CD8-positive, alpha-beta memory T cell (primary cell): Measurements from ENCODE around the gene SBNO2. TPM values are rescaled to one million over a fixed set of nuclear protein-coding genes. Genes with fewer than 3 reads are reported as not detected.

Experiments
- CTCF ChIA-PET: fragments of 350-600 bp; sonication (Branson Sonifier 250); formaldehyde crosslinking; loops from one replicate; lab custom pipeline; 2021; ENCODE audit warnings: antibody characterized with exemption; lab: Charles Lee
- POLR2A ChIA-PET: fragments of 350-600 bp; sonication (Branson Sonifier 250); formaldehyde crosslinking; loops from one replicate; lab custom pipeline; 2021; ENCODE audit warnings: antibody characterized with exemption; lab: Charles Lee
- DNase-seq, 5 donors: peaks; one replicate each; pipeline versions ENCODE4 v3.0.0 to v3.0.0-alpha.2; 2020 to 2022; ENCODE audit warnings: mixed read lengths in 1 of 5
- H3K27ac ChIP-seq: one replicate; pipeline ENCODE4 v1.7.0; 2013; ENCODE audit warnings: low read depth, mild to moderate bottlenecking, low read length, moderate library complexity
- H3K27me3 ChIP-seq: 2 replicates; pipeline ENCODE4 v1.7.0; 2013; ENCODE audit warnings: low read length, mild to moderate bottlenecking; ENCODE audit not compliant: insufficient read depth, poor library complexity, severe bottlenecking
- H3K36me3 ChIP-seq: 2 replicates; pipeline ENCODE4 v1.7.0; 2013; ENCODE audit warnings: mild to moderate bottlenecking, low read length, moderate library complexity; ENCODE audit not compliant: insufficient read depth
- H3K4me1 ChIP-seq: 2 replicates; pipeline ENCODE4 v1.7.0; 2013; ENCODE audit warnings: mild to moderate bottlenecking, low read length, moderate library complexity; ENCODE audit not compliant: insufficient read depth
- H3K4me3 ChIP-seq: 2 replicates; pipeline ENCODE4 v1.7.0; 2013; ENCODE audit warnings: mild to moderate bottlenecking, low read length
- H3K9me3 ChIP-seq: 2 replicates; pipeline ENCODE4 v1.7.0; 2013; ENCODE audit warnings: mild to moderate bottlenecking, low read length
- H3K27ac Mint-ChIP-seq, 8 donors: one replicate each; pipeline ENCODE4 v1.8.0; 2020 to 2021; ENCODE audit warnings: mixed read lengths in 8 of 8, mild to moderate bottlenecking in 6 of 8, inconsistent platforms in 3 of 8, moderate library complexity in 3 of 8
- H3K27me3 Mint-ChIP-seq, 2 donors: one replicate each; pipeline ENCODE4 v1.8.0; 2020 to 2021; ENCODE audit warnings: mixed read lengths in 2 of 2, mild to moderate bottlenecking in 1 of 2, moderate library complexity in 1 of 2
- H3K36me3 Mint-ChIP-seq, 3 donors: one replicate each; pipeline ENCODE4 v1.8.0; 2020 to 2021; ENCODE audit warnings: mixed read lengths in 3 of 3, inconsistent platforms in 1 of 3, mild to moderate bottlenecking in 1 of 3
- H3K4me1 Mint-ChIP-seq, 3 donors: one replicate each; pipeline ENCODE4 v1.8.0; 2020 to 2021; ENCODE audit warnings: mixed read lengths in 3 of 3, inconsistent platforms in 1 of 3, mild to moderate bottlenecking in 1 of 3
- H3K4me3 Mint-ChIP-seq, 7 donors: one replicate each; pipeline ENCODE4 v1.8.0; 2020 to 2021; ENCODE audit warnings: mixed read lengths in 7 of 7, mild to moderate bottlenecking in 6 of 7, moderate library complexity in 4 of 7, inconsistent platforms in 2 of 7
- H3K9me3 Mint-ChIP-seq, 5 donors: one replicate each; pipeline ENCODE4 v1.8.0; 2020 to 2022; ENCODE audit warnings: mixed read lengths in 5 of 5, mild to moderate bottlenecking in 3 of 5, moderate library complexity in 2 of 5, inconsistent platforms in 1 of 5
- polyA plus RNA-seq: library from polyadenylated mRNA; unstranded; fragments of 300-500 nt; fragmentation: Illumina TruSeq; gene quantifications from one replicate; pipeline ENCODE4 v1.2.3, GENCODE V29; 2021
- total RNA-seq, 2 experiments: library from RNA; stranded (reverse); gene quantifications; one replicate each; pipeline ENCODE4 v1.2.3, GENCODE V29; 2021

The SBNO2 gene
- total and polyA plus RNA-seq, 3 experiments from 2014 or later = 4.3 to 61.0 (median 59.0) TPM

GRCh38 chr19:1089891-1090290 lies 84.2 kb downstream of the SBNO2 start:
- Mint-ChIP-seq H3K9me3 (no peaks in the 10 kb centered on the region), H3K27ac (peak overlapping the region in 7 of 8 donors; percentile 29 to 80 (median 70)), H3K36me3 (peaks cover 0 to 66% (median 0%) of the 10 kb centered on the region in 3 donors), H3K4me3 (peak overlapping the region in 3 of 7 donors; percentile 29 to 74 (median 48)), H3K4me1 (peaks cover 40 to 74% (median 41%) of the 10 kb centered on the region in 3 donors), H3K27me3 (peaks cover 0 to 5% of the 10 kb centered on the region in 2 donors)
- Histone ChIP-seq H3K27me3 (no peaks in the 10 kb centered on the region), H3K4me1 (peaks cover 54% of the 10 kb centered on the region), H3K4me3 (no peak overlapping the region), H3K36me3 (peaks cover 28% of the 10 kb centered on the region), H3K9me3 (no peaks in the 10 kb centered on the region), H3K27ac (no peak overlapping the region)
- DNase-seq = peak; percentile 46 to 86 (median 69)
- ChIA-PET CTCF (interaction anchor here (0.7 to 18.7 kb wide), 10 partner anchors 12 to 105 kb away, joined by 3 to 264 read pairs (median 5); partner anchors contain the start of genes ABCA7, ARHGAP45 and CNN2), POLR2A (interaction anchor here (0.5 to 18.2 kb wide), 10 partner anchors 8 to 103 kb away, joined by 3 to 737 read pairs (median 16); partner anchors contain the start of genes ABCA7, ARHGAP45, CNN2 and RNU6-2)

- H3K4me1 ChIP-seq = peaks cover 54% of the 10 kb centered on the region
- H3K27ac ChIP-seq = no peak overlapping the region
- DNase-seq = peak in 1 of 5 donors; percentile 44
- peaks cover 0 to 68% (median 0%) of the 10 kb centered on the region in 3 donors for H3K36me3 Mint-ChIP-seq
- H3K36me3 ChIP-seq = peaks cover 34% of the 10 kb centered on the region
- POLR2A ChIA-PET = interaction anchor here (0.6 to 18.2 kb wide), 13 partner anchors 8 to 156 kb away, joined by 3 to 737 read pairs (median 6); partner anchors contain the start of genes ABCA7, ARHGAP45, CNN2 and RNU6-2
- H3K4me3 Mint-ChIP-seq = peak overlapping the region in 1 of 7 donors; percentile 74
- H3K9me3 ChIP-seq = no peaks in the 10 kb centered on the region
- H3K9me3 Mint-ChIP-seq = no peaks in the 10 kb centered on the region
- CTCF ChIA-PET = interaction anchor here (0.7 to 18.7 kb wide), 9 partner anchors 12 to 105 kb away, joined by 3 to 264 read pairs (median 5); partner anchors contain the start of genes ABCA7, ARHGAP45 and CNN2
- H3K27me3 ChIP-seq = no peaks in the 10 kb centered on the region
- peak overlapping the region in 5 of 8 donors; percentile 29 to 80 (median 47) for H3K27ac Mint-ChIP-seq
- peaks cover 0 to 5% of the 10 kb centered on the region in 2 donors for H3K27me3 Mint-ChIP-seq
- no peak overlapping the region for H3K4me3 ChIP-seq
- peaks cover 37 to 72% (median 44%) of the 10 kb centered on the region in 3 donors for H3K4me1 Mint-ChIP-seq
Observed at GRCh38 chr19:1089126-1089771, 84.8 kb downstream of the SBNO2 start.

- CTCF ChIA-PET = interaction anchor here (0.8 to 18.7 kb wide), 9 partner anchors 13 to 106 kb away, joined by 3 to 264 read pairs (median 5); partner anchors contain the start of genes ABCA7 and ARHGAP45
- H3K36me3 Mint-ChIP-seq = peaks cover 0 to 73% (median 0%) of the 10 kb centered on the region in 3 donors
- POLR2A ChIA-PET = interaction anchor here (0.8 to 18.2 kb wide), 17 partner anchors 14 to 181 kb away, joined by 3 to 737 read pairs (median 6); partner anchors contain the start of genes ABCA7, ARHGAP45, CIRBP and CNN2
- Histone ChIP-seq H3K36me3 (peaks cover 42% of the 10 kb centered on the region), H3K27ac (peak overlapping the region; percentile 24), H3K4me1 (peaks cover 54% of the 10 kb centered on the region), H3K9me3 (no peaks in the 10 kb centered on the region), H3K4me3 (no peak overlapping the region), H3K27me3 (no peaks in the 10 kb centered on the region)
- peak overlapping the region in 5 of 7 donors; percentile 34 to 74 (median 48) for H3K4me3 Mint-ChIP-seq
- DNase-seq = peak in 1 of 5 donors; percentile 62
- H3K27ac Mint-ChIP-seq = peak overlapping the region in 7 of 8 donors; percentile 7 to 97 (median 91)
- no peaks in the 10 kb centered on the region for H3K9me3 Mint-ChIP-seq
- H3K27me3 Mint-ChIP-seq = peaks cover 0 to 5% of the 10 kb centered on the region in 2 donors
- peaks cover 36 to 71% (median 46%) of the 10 kb centered on the region in 3 donors for H3K4me1 Mint-ChIP-seq
Observed at GRCh38 chr19:1088416-1089010, 85.6 kb downstream of the SBNO2 start.

- Histone ChIP-seq H3K4me3 (peak overlapping the region; percentile 14), H3K9me3 (no peaks in the 10 kb centered on the region), H3K27ac (peak overlapping the region; percentile 27), H3K36me3 (peaks cover 48% of the 10 kb centered on the region), H3K27me3 (no peaks in the 10 kb centered on the region), H3K4me1 (peaks cover 55% of the 10 kb centered on the region)
- Mint-ChIP-seq H3K4me3 (peak overlapping the region; percentile 15 to 74 (median 48)), H3K27ac (peak overlapping the region; percentile 70 to 97 (median 90)), H3K4me1 (peaks cover 31 to 67% (median 42%) of the 10 kb centered on the region in 3 donors), H3K9me3 (no peaks in the 10 kb centered on the region), H3K27me3 (peaks cover 0 to 5% of the 10 kb centered on the region in 2 donors), H3K36me3 (peaks cover 0 to 71% (median 0%) of the 10 kb centered on the region in 3 donors)
- DNase-seq = peak in 2 of 5 donors; percentile 71
- ChIA-PET CTCF (interaction anchor here (0.8 to 18.7 kb wide), 9 partner anchors 12 to 106 kb away, joined by 3 to 264 read pairs (median 4); partner anchors contain the start of gene ARHGAP45), POLR2A (interaction anchor here (0.8 to 18.2 kb wide), 16 partner anchors 15 to 181 kb away, joined by 3 to 737 read pairs (median 6); partner anchors contain the start of genes ABCA7, ARHGAP45, CIRBP and CNN2)
Observed at GRCh38 chr19:1087813-1088415, 86.2 kb downstream of the SBNO2 start.

GRCh38 chr19:1086613-1087012 lies 87.5 kb downstream of the SBNO2 start:
- peaks cover 0 to 70% (median 0%) of the 10 kb centered on the region in 3 donors for H3K36me3 Mint-ChIP-seq
- H3K4me3 Mint-ChIP-seq = peak overlapping the region in 1 of 7 donors; percentile 22

GRCh38 chr19:1085676-1086442 lies 88.2 kb downstream of the SBNO2 start:
- H3K36me3 Mint-ChIP-seq = peaks cover 0 to 71% (median 0%) of the 10 kb centered on the region in 3 donors
- H3K9me3 Mint-ChIP-seq = no peaks in the 10 kb centered on the region
- Histone ChIP-seq H3K27ac (no peak overlapping the region), H3K4me3 (no peak overlapping the region), H3K27me3 (no peaks in the 10 kb centered on the region), H3K4me1 (peaks cover 66% of the 10 kb centered on the region), H3K9me3 (no peaks in the 10 kb centered on the region), H3K36me3 (peaks cover 49% of the 10 kb centered on the region)
- H3K27ac Mint-ChIP-seq = peak overlapping the region in 5 of 8 donors; percentile 47 to 91 (median 79)
- peak overlapping the region in 2 of 7 donors; percentile 23 to 39 for H3K4me3 Mint-ChIP-seq
- ChIA-PET POLR2A (interaction anchor here (0.8 to 18.2 kb wide), 11 partner anchors 9 to 65 kb away, joined by 3 to 737 read pairs (median 4); partner anchors contain the start of genes ARHGAP45, POLR2E, RNU6-2 and TMEM259), CTCF (interaction anchor here (0.9 to 18.7 kb wide), 8 partner anchors 8 to 158 kb away, joined by 3 to 264 read pairs (median 4); partner anchors contain the start of gene ARHGAP45)
- peaks cover 35 to 77% (median 45%) of the 10 kb centered on the region in 3 donors for H3K4me1 Mint-ChIP-seq
- peaks cover 0 to 5% of the 10 kb centered on the region in 2 donors for H3K27me3 Mint-ChIP-seq
- peak in 1 of 5 donors; percentile 28 for DNase-seq

More at GRCh38 chr19:1086613-1087012, 87.5 kb downstream of the SBNO2 start:
- Histone ChIP-seq H3K27me3 (no peaks in the 10 kb centered on the region), H3K9me3 (no peaks in the 10 kb centered on the region), H3K27ac (no peak overlapping the region), H3K36me3 (peaks cover 47% of the 10 kb centered on the region), H3K4me3 (no peak overlapping the region), H3K4me1 (peaks cover 59% of the 10 kb centered on the region)
- Mint-ChIP-seq H3K27ac (peak overlapping the region in 3 of 8 donors; percentile 34 to 91 (median 47)), H3K4me1 (peaks cover 33 to 74% (median 47%) of the 10 kb centered on the region in 3 donors), H3K27me3 (peaks cover 0 to 5% of the 10 kb centered on the region in 2 donors), H3K9me3 (no peaks in the 10 kb centered on the region)
- ChIA-PET POLR2A (interaction anchor here (0.8 to 18.2 kb wide), 9 partner anchors 9 to 65 kb away, joined by 3 to 737 read pairs (median 4); partner anchors contain the start of genes ARHGAP45, POLR2E, RNU6-2 and TMEM259), CTCF (interaction anchor here (1.0 to 18.7 kb wide), 8 partner anchors 8 to 106 kb away, joined by 3 to 264 read pairs (median 4); partner anchors contain the start of gene ARHGAP45)
- DNase-seq = peak in 1 of 5 donors; percentile 50
